Measurements from ENCODE around the gene ZNHIT1.

The ZNHIT1 gene

GRCh38 chr7:101265622-101266516, 47.9 kb downstream of the ZNHIT1 start:
- in situ Hi-C loops (cut with MboI; ENCODE audit: low pct_unique_long_range_greater_than_20kb, low sequenced_read_pairs) = no loop called here
- no peak for DNase-seq

GRCh38 chr7:101269664-101270063, 51.7 kb downstream of the ZNHIT1 start:
- in situ Hi-C loops (cut with MboI; ENCODE audit: low pct_unique_long_range_greater_than_20kb, low sequenced_read_pairs) = no loop called here
- no peak for DNase-seq

DNA sequence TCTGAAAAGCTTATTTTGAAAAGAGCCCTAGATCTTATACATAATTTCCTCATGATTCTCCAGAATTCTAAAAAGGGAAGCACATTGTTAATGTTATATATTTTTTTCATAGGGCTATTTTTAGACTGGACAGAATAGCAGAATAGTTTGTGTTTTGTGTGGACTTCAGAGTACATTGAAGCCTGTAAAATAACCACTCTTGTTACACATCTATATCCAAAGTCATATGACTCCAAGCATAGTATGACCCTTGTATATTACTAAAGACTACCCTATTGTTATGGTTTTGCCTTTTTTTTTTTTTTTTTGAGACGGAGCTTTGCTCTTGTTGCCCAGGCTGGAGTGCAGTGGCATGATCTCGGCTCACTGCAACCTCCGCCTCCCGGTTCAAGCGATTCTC, 53.1 kb downstream of the ZNHIT1 start:
- no peak for DNase-seq
- in situ Hi-C loops (cut with MboI; ENCODE audit: low pct_unique_long_range_greater_than_20kb, low sequenced_read_pairs) = no loop called here

GRCh38 chr7:101273206-101273605, 55.2 kb downstream of the ZNHIT1 start:
- in situ Hi-C loops (cut with MboI; ENCODE audit: low pct_unique_long_range_greater_than_20kb, low sequenced_read_pairs) = no loop called here
- no peak for DNase-seq

All from KBM-7 (cell line).